K562 (cell line): Measurements from ENCODE around the gene CAPN10. TPM values are rescaled to one million over a fixed set of nuclear protein-coding genes. Genes with fewer than 3 reads are reported as not detected.

Experiments
- BCL6 ChIP-seq: fragments of 250-450 bp; sonication (Bioruptor Pico); IDR thresholded peaks from 2 replicates; pipeline ENCODE4 v1.4.0; 2020
- CSDE1 ChIP-seq, 2 experiments: fragments of 450-650 bp; IDR thresholded peaks; 2 replicates each; pipeline ENCODE4 v1.6.1; 2016; ENCODE audit warnings: mild to moderate bottlenecking in 1 of 2
- EP400 ChIP-seq: fragments of 450-650 bp; IDR thresholded peaks from 2 replicates; pipeline ENCODE4 v1.6.1; 2017; ENCODE audit warnings: antibody characterized with exemption, mild to moderate bottlenecking, moderate library complexity
- MAX ChIP-seq: sonication (generic); formaldehyde crosslinking; IDR thresholded peaks from 2 replicates; pipeline ENCODE4 v1.9.0; 2022; ENCODE audit warnings: mild to moderate bottlenecking, missing genetic modification reagents
- MGA ChIP-seq: fragments of 450-650 bp; IDR thresholded peaks from 2 replicates; pipeline ENCODE4 v1.6.1; 2016; ENCODE audit warnings: mild to moderate bottlenecking, moderate library complexity
- NRF1 ChIP-seq, 2 experiments: fragments of 450-650 bp; IDR thresholded peaks in 1 of 2; conservative IDR thresholded peaks in 1 of 2; 2 replicates each; pipeline ENCODE4 v1.6.1; 2014; ENCODE audit warnings: mild to moderate bottlenecking in 2 of 2
- POLR2G ChIP-seq: fragments of 200-400 bp; formaldehyde crosslinking; IDR thresholded peaks from 2 replicates; pipeline ENCODE4 v1.6.1; 2017; ENCODE audit warnings: low read depth, mild to moderate bottlenecking, antibody characterized with exemption, low read length, moderate library complexity
- SMAD3 ChIP-seq: fragments of 450-650 bp; formaldehyde crosslinking; conservative IDR thresholded peaks from 2 replicates; pipeline ENCODE4 v1.4.0; 2020; ENCODE audit warnings: mild to moderate bottlenecking
- TRIM24 ChIP-seq, 2 experiments: fragments of 450-650 bp; IDR thresholded peaks; 2 replicates each; pipeline ENCODE4 v1.6.1; 2016
- ZNF165 ChIP-seq: fragments of 250-450 bp; sonication (Bioruptor Pico); IDR thresholded peaks from 2 replicates; pipeline ENCODE4 v1.4.0; 2020; ENCODE audit warnings: borderline replicate concordance
- ZNF174 ChIP-seq: fragments of 250-450 bp; sonication (Bioruptor Pico); IDR thresholded peaks from 2 replicates; pipeline ENCODE4 v1.4.0; 2020; ENCODE audit warnings: mild to moderate bottlenecking
- polyA plus RNA-seq, 8 experiments: library from polyadenylated mRNA; depleted of rRNA in 4 of 8; stranded (reverse) in 5 of 8; unstranded in 3 of 8; fragments of >200 nt; fragmentation: Nextera tagmentation in 2 of 8; fragmentation: Illumina TruSeq in 1 of 8; extraction: Ambion mirVana in 2 of 8; extraction: Trizol in 1 of 8; gene quantifications; 2 replicates each; pipeline versions ENCODE4 v1.2.1 to v1.2.3, GENCODE V29; 2011 to 2014; ENCODE audit warnings: inconsistent platforms in 1 of 8, missing spikeins in 1 of 8
- total RNA-seq, 7 experiments: library from RNA; depleted of rRNA in 6 of 7; stranded (reverse); fragments of >200 nt in 6 of 7; fragmentation: Illumina TruSeq in 2 of 7; extraction: Trizol in 2 of 7; gene quantifications; 2 replicates each; pipeline versions ENCODE4 v1.2.1 to v1.2.3, GENCODE V29; 2011 to 2021; ENCODE audit warnings: low replicate concordance in 1 of 7
- TF ChIP-seq, protein P1 (sequence below), 2 experiments: fragments of 450-650 bp in 1 of 2; sonication (generic) in 1 of 2; formaldehyde crosslinking in 1 of 2; IDR thresholded peaks in 1 of 2; conservative IDR thresholded peaks in 1 of 2; 2 replicates each; pipeline versions ENCODE4 v1.6.1 to v1.8.1; 2016 to 2023; ENCODE audit warnings: mild to moderate bottlenecking in 2 of 2, moderate library complexity in 2 of 2, inconsistent platforms in 1 of 2, missing genetic modification reagents in 1 of 2
- TF ChIP-seq, protein P2 (sequence below): fragments of 450-650 bp; formaldehyde crosslinking; IDR thresholded peaks from 2 replicates; pipeline ENCODE4 v1.4.0; 2020; ENCODE audit warnings: mild to moderate bottlenecking

CAPN10 gene
- total and polyA plus RNA-seq, 9 of the 15 experiments (the other 6 are each of a cell fraction or from before 2014, with no cell fraction given): 0.08 to 26.1 (median 8.4) TPM

DNA sequence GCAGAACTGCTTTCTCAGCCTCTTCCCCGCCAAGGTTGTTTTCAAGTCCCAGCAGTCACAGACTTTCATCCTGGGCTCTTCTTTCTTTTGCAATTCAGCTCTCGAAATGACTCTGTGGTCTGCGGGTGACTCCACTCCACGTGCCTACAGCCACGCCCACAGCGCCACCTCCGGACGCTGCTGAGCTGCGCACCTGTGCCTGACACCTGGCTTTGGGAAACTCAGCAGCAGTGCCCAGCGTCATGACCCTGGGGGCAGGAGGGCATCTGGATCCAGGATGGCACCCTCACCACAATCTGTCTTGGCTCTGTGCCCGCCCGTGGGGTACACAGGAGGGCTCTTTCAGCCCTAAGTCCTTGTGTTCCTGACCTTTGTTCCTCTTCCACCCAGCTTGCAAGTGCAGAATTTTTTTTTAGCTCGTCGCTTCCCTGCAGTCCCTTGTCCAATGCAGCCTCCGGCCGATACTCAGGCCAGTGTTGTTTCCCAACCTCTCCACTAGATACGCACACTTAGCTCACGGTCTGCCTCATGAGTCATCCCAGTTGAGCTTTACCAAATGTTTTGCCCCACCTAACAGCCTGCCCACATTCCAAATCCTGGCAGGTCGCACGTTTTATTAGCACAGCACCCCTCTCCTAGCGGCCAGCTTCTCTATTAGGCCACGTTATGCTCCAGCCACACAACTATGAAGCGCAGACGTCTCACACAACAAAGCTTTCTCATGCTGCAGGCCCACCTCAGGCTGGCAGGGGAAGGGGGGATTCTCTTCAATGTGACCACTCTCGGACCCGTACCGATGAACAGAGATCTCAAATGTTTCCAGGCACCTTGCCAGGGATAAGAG, 6.5 kb upstream of the CAPN10 start (continued):
- TF ChIP-seq MGA: peak; percentile 71
- no peak for TF ChIP-seq SMAD3 (CRISPR knock-in tag)
- TF ChIP-seq ZNF174 (CRISPR knock-in tag): no peak
- TF ChIP-seq BCL6 (CRISPR knock-in tag): no peak
- TF ChIP-seq ZNF165 (CRISPR knock-in tag): no peak
- peak; percentile 96 for TF ChIP-seq MAX (CRISPR knock-in tag)
- peak; percentile 52 for TF ChIP-seq EP400
- TF ChIP-seq, protein P1, sequence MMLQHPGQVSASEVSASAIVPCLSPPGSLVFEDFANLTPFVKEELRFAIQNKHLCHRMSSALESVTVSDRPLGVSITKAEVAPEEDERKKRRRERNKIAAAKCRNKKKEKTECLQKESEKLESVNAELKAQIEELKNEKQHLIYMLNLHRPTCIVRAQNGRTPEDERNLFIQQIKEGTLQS (IDR thresholded peaks at IDR 0.05): peak; percentile 65
- TF ChIP-seq, protein P1 (CRISPR knock-in tag; conservative IDR thresholded peaks at IDR 0.05): no peak
- no peak for TF ChIP-seq TRIM24 (IDR thresholded peaks at IDR 0.05)
- TF ChIP-seq POLR2G: peak; percentile 40; the same call in 1 of the 2 replicates
- TF ChIP-seq CSDE1 (IDR thresholded peaks at IDR 0.05): no peak
- TF ChIP-seq NRF1 (conservative IDR thresholded peaks at IDR 0.05 in 1 of 2, IDR thresholded peaks at IDR 0.05 in 1 of 2): peak; percentile 62 to 72
- TF ChIP-seq, protein P2, sequence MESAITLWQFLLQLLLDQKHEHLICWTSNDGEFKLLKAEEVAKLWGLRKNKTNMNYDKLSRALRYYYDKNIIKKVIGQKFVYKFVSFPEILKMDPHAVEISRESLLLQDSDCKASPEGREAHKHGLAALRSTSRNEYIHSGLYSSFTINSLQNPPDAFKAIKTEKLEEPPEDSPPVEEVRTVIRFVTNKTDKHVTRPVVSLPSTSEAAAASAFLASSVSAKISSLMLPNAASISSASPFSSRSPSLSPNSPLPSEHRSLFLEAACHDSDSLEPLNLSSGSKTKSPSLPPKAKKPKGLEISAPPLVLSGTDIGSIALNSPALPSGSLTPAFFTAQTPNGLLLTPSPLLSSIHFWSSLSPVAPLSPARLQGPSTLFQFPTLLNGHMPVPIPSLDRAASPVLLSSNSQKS: no peak
